GM23338 (cell line): Measurements from ENCODE around the gene MAP3K7CL. TPM values are rescaled to one million over a fixed set of nuclear protein-coding genes. Genes with fewer than 3 reads are reported as not detected.

Experiments used
- ATAC-seq: fragments of 200-7000 bp; cut with Tn5 transposase; 3 replicates; pipeline ENCODE4 v1.9.1; 2020
- DNase-seq: peaks from one replicate; pipeline ENCODE4 v3.0.0-alpha.2; 2015; ENCODE audit warnings: low spot score
- H2AFZ ChIP-seq: fragments of 200-600 bp; sonication (generic); 2 replicates; pipeline ENCODE4 v1.8.0; 2016; ENCODE audit warnings: antibody characterized with exemption, mild to moderate bottlenecking, moderate library complexity
- H3F3A ChIP-seq: fragments of 200-600 bp; sonication (generic); replicated peaks from 2 replicates; pipeline ENCODE4 v1.8.0; 2017; ENCODE audit warnings: antibody characterized with exemption, mixed run types, low read depth
- H3K27ac ChIP-seq: fragments of 200-600 bp; sonication (generic); 2 replicates; pipeline ENCODE4 v1.6.1; 2016; ENCODE audit warnings: low read depth
- H3K27me3 ChIP-seq: fragments of 200-600 bp; sonication (generic); 2 replicates; pipeline ENCODE4 v1.8.0; 2016; ENCODE audit warnings: mild to moderate bottlenecking, mixed run types, moderate library complexity; ENCODE audit not compliant: insufficient read depth
- H3K36me3 ChIP-seq: fragments of 200-600 bp; sonication (generic); 2 replicates; pipeline ENCODE4 v1.8.0; 2016; ENCODE audit warnings: mild to moderate bottlenecking; ENCODE audit not compliant: insufficient read depth
- H3K4me1 ChIP-seq: fragments of 200-600 bp; sonication (generic); 2 replicates; pipeline ENCODE4 v1.8.0; 2016; ENCODE audit warnings: mild to moderate bottlenecking, moderate library complexity; ENCODE audit not compliant: insufficient read depth
- H3K4me2 ChIP-seq: fragments of 200-600 bp; sonication (generic); 2 replicates; pipeline ENCODE4 v1.7.1; 2017; ENCODE audit warnings: mixed run types
- H3K4me3 ChIP-seq: fragments of 200-600 bp; sonication (generic); 2 replicates; pipeline ENCODE4 v1.6.1; 2016; ENCODE audit warnings: mixed run types
- H3K79me2 ChIP-seq: fragments of 200-600 bp; sonication (generic); replicated peaks from 2 replicates; pipeline ENCODE4 v1.8.0; 2017; ENCODE audit warnings: mild to moderate bottlenecking; ENCODE audit not compliant: insufficient read depth
- H3K9me2 ChIP-seq: fragments of 200-600 bp; sonication (generic); 2 replicates; pipeline ENCODE4 v1.8.0; 2017; ENCODE audit not compliant: insufficient read depth
- H4K20me1 ChIP-seq: fragments of 200-600 bp; sonication (generic); replicated peaks from 2 replicates; pipeline ENCODE4 v1.8.0; 2017; ENCODE audit warnings: mild to moderate bottlenecking; ENCODE audit not compliant: insufficient read depth
- H3K27ac Mint-ChIP-seq: 2 replicates; pipeline ENCODE4 v1.8.0; 2020; ENCODE audit warnings: inconsistent platforms, mild to moderate bottlenecking, moderate library complexity, mixed read lengths
- H3K27me3 Mint-ChIP-seq: 3 replicates; pipeline ENCODE4 v1.8.0; 2022; ENCODE audit warnings: low read depth, mild to moderate bottlenecking, moderate library complexity, mixed read lengths, inconsistent platforms; ENCODE audit not compliant: insufficient read depth, poor library complexity
- H3K36me3 Mint-ChIP-seq: 3 replicates; pipeline ENCODE4 v1.8.0; 2021; ENCODE audit warnings: low read depth, mild to moderate bottlenecking, inconsistent platforms, moderate library complexity, mixed read lengths
- H3K4me1 Mint-ChIP-seq: 3 replicates; pipeline ENCODE4 v1.8.0; 2020; ENCODE audit warnings: mild to moderate bottlenecking, inconsistent platforms, mixed read lengths
- H3K4me3 Mint-ChIP-seq: 3 replicates; pipeline ENCODE4 v1.8.0; 2021; ENCODE audit warnings: moderate library complexity, mild to moderate bottlenecking, inconsistent platforms, mixed read lengths
- H3K9me3 Mint-ChIP-seq: 3 replicates; pipeline ENCODE4 v1.8.0; 2020; ENCODE audit warnings: moderate library complexity, mild to moderate bottlenecking, inconsistent platforms, mixed read lengths
- CREB1 ChIP-seq: fragments of 250-450 bp; sonication (Bioruptor Pico); IDR thresholded peaks from 2 replicates; pipeline ENCODE4 v1.5.0; 2020; ENCODE audit warnings: low read depth, mild to moderate bottlenecking, moderate library complexity
- ETS1 ChIP-seq: IDR thresholded peaks from 2 replicates; pipeline ENCODE4 v1.6.1; 2016; ENCODE audit warnings: antibody characterized with exemption
- EZH2 ChIP-seq: fragments of 200-600 bp; sonication (generic); IDR thresholded peaks from one replicate; pipeline ENCODE4 v1.8.0; 2017; ENCODE audit warnings: antibody characterized with exemption, mild to moderate bottlenecking, low read depth; ENCODE audit not compliant: unreplicated experiment
- EZH2phosphoT487 ChIP-seq: fragments of 200-600 bp; sonication (generic); IDR thresholded peaks from one replicate; pipeline ENCODE4 v1.8.1; 2018; ENCODE audit warnings: antibody characterized with exemption; ENCODE audit not compliant: unreplicated experiment
- JUNB ChIP-seq: IDR thresholded peaks from one replicate; pipeline ENCODE4 v1.6.1; 2016; ENCODE audit warnings: antibody characterized with exemption; ENCODE audit not compliant: unreplicated experiment
- POLR2AphosphoS5 ChIP-seq: IDR thresholded peaks from 2 replicates; pipeline ENCODE4 v1.6.1; 2016; ENCODE audit warnings: antibody characterized with exemption, low read depth
- REST ChIP-seq: IDR thresholded peaks from one replicate; pipeline ENCODE4 v1.6.1; 2018; ENCODE audit warnings: antibody characterized with exemption; ENCODE audit not compliant: unreplicated experiment
- STAT1 ChIP-seq: IDR thresholded peaks from one replicate; pipeline ENCODE4 v1.6.1; 2016; ENCODE audit warnings: antibody characterized with exemption; ENCODE audit not compliant: unreplicated experiment
- ZNF114 ChIP-seq: fragments of 250-450 bp; sonication (Bioruptor Pico); IDR thresholded peaks from 2 replicates; pipeline ENCODE4 v1.5.0; 2020; ENCODE audit warnings: mild to moderate bottlenecking, moderate library complexity
- ZNF331 ChIP-seq: fragments of 250-450 bp; sonication (Bioruptor Pico); IDR thresholded peaks from 2 replicates; pipeline ENCODE4 v1.5.0; 2020; ENCODE audit warnings: low read depth, mild to moderate bottlenecking, moderate library complexity
- ZNF462 ChIP-seq: fragments of 250-450 bp; sonication (Bioruptor Pico); IDR thresholded peaks from 2 replicates; pipeline ENCODE4 v1.5.0; 2020; ENCODE audit warnings: mild to moderate bottlenecking, moderate library complexity
- polyA plus RNA-seq: library from polyadenylated mRNA; unstranded; fragments of >200 nt; fragmentation: Nextera tagmentation; extraction: Ambion mirVana; gene quantifications from 2 replicates; pipeline ENCODE4 v1.2.1, GENCODE V29; 2016
- total RNA-seq: library from RNA; depleted of rRNA; stranded (reverse); fragments of >200 nt; shearing (Covaris generic); gene quantifications from 2 replicates; pipeline ENCODE4 v1.2.3, GENCODE V29; 2014

MAP3K7CL gene
- total and polyA plus RNA-seq, 2 experiments from 2014 or later: 2.4 to 3.6 TPM

- Histone ChIP-seq H3K4me1 (no peaks in the 10 kb centered on the region), H3F3A (no peaks in the 10 kb centered on the region), H3K27ac (no peak overlapping the region), H3K4me2 (no peak overlapping the region), H3K36me3 (no peaks in the 10 kb centered on the region), H3K9me2 (0 out of 2 replicates have a peak, but pooled peaks cover 5% of the 10 kb centered on the region), H2AFZ (no peak overlapping the region), H3K79me2 (no peaks in the 10 kb centered on the region), H3K27me3 (no peaks in the 10 kb centered on the region), H3K4me3 (no peak overlapping the region), H4K20me1 (no peaks in the 10 kb centered on the region)
- TF ChIP-seq ZNF331 (no peak), POLR2AphosphoS5 (no peak)
- no peak overlapping the region for H3K27ac Mint-ChIP-seq
- H3K9me3 Mint-ChIP-seq: no peaks in the 10 kb centered on the region
- ATAC-seq (no peak), DNase-seq (no peak)
- peaks cover 4% of the 10 kb centered on the region; the same call in 2 of the 3 replicates for H3K4me1 Mint-ChIP-seq
- H3K27me3 Mint-ChIP-seq: peaks cover 2% of the 10 kb centered on the region
- H3K36me3 Mint-ChIP-seq: no peaks in the 10 kb centered on the region
- no peak overlapping the region for H3K4me3 Mint-ChIP-seq
Measured at GRCh38 chr21:29151931-29152330, 21.5 kb downstream of the MAP3K7CL start.

- peaks cover 4% of the 10 kb centered on the region; the same call in 2 of the 3 replicates for H3K4me1 Mint-ChIP-seq
- H3K79me2 ChIP-seq: no peaks in the 10 kb centered on the region
- H3K4me3 Mint-ChIP-seq: no peak overlapping the region
- ATAC-seq (no peak), DNase-seq (no peak)
- H3K27ac Mint-ChIP-seq: no peak overlapping the region
- no peak overlapping the region for H3K4me2 ChIP-seq
- H3K4me1 ChIP-seq: no peaks in the 10 kb centered on the region
- H3K4me3 ChIP-seq: no peak overlapping the region
- H3F3A ChIP-seq: no peaks in the 10 kb centered on the region
- peaks cover 2% of the 10 kb centered on the region for H3K27me3 Mint-ChIP-seq
- no peak overlapping the region for H3K27ac ChIP-seq
- H2AFZ ChIP-seq: no peak overlapping the region
- H3K36me3 ChIP-seq: no peaks in the 10 kb centered on the region
- H3K9me3 Mint-ChIP-seq: no peaks in the 10 kb centered on the region
- no peaks in the 10 kb centered on the region for H3K27me3 ChIP-seq
- H3K36me3 Mint-ChIP-seq: no peaks in the 10 kb centered on the region
- 0 out of 2 replicates have a peak, but pooled peaks cover 3% of the 10 kb centered on the region for H3K9me2 ChIP-seq
- TF ChIP-seq REST: no peak
- TF ChIP-seq ZNF462 (CRISPR knock-in tag): no peak
- TF ChIP-seq ZNF114 (CRISPR knock-in tag): no peak
- TF ChIP-seq STAT1: no peak
- no peak for TF ChIP-seq ETS1
- TF ChIP-seq EZH2: no peak
- TF ChIP-seq POLR2AphosphoS5: no peak
- no peak for TF ChIP-seq EZH2phosphoT487
- TF ChIP-seq CREB1 (CRISPR knock-in tag): no peak
- no peak for TF ChIP-seq JUNB
- no peak for TF ChIP-seq ZNF331
- H4K20me1 ChIP-seq: no peaks in the 10 kb centered on the region
Measured at GRCh38 chr21:29152916-29153315, 22.5 kb downstream of the MAP3K7CL start.
